HG02642 (cell line): ENCODE measurements around the gene PDE2A.

Source experiments
- ATAC-seq: cut with Tn5 transposase; IDR thresholded peaks from one replicate; pipeline ENCODE4 v1.9.1; 2021; ENCODE audit warnings: mild to moderate bottlenecking; ENCODE audit not compliant: unreplicated experiment, poor library complexity

The PDE2A gene

GRCh38 chr11:72685560-72686480, 11.6 kb upstream of the PDE2A start:
- no peak for ATAC-seq

- ATAC-seq: peak; percentile 44
Observed at GRCh38 chr11:72684236-72684912, 10.2 kb upstream of the PDE2A start.

GRCh38 chr11:72683782-72684200, 9.6 kb upstream of the PDE2A start:
- ATAC-seq: no peak

GRCh38 chr11:72682858-72683243, 8.6 kb upstream of the PDE2A start:
- no peak for ATAC-seq

- no peak for ATAC-seq
Observed at GRCh38 chr11:72682238-72682857, 8.1 kb upstream of the PDE2A start.

- no peak for ATAC-seq
Observed at GRCh38 chr11:72681226-72682153, 7.3 kb upstream of the PDE2A start.

- ATAC-seq: no peak
Observed at GRCh38 chr11:72680624-72681158, 6.5 kb upstream of the PDE2A start.

- ATAC-seq: no peak
Observed at GRCh38 chr11:72679869-72680268, 5.6 kb upstream of the PDE2A start.

- ATAC-seq: no peak
Observed at GRCh38 chr11:72678524-72678923, 4.3 kb upstream of the PDE2A start.

- no peak for ATAC-seq
Observed at GRCh38 chr11:72676861-72677341, 2.7 kb upstream of the PDE2A start.

GRCh38 chr11:72675221-72675620, 999 bp upstream of the PDE2A start:
- no peak for ATAC-seq

- no peak for ATAC-seq
Observed at GRCh38 chr11:72673284-72673942, 809 bp downstream of the PDE2A start.

- no peak for ATAC-seq
Observed at GRCh38 chr11:72672597-72673238, 1.5 kb downstream of the PDE2A start.

- ATAC-seq: no peak
Observed at GRCh38 chr11:72671152-72672099, 2.8 kb downstream of the PDE2A start.

GRCh38 chr11:72670041-72670440, 4.2 kb downstream of the PDE2A start:
- no peak for ATAC-seq

GRCh38 chr11:72669527-72669926, 4.7 kb downstream of the PDE2A start:
- no peak for ATAC-seq

GRCh38 chr11:72668629-72669347, 5.4 kb downstream of the PDE2A start:
- peak; percentile 82 for ATAC-seq
